NCI-H128 (cell line): ENCODE data around the gene PRSS21.

Source experiments
- DNase-seq: peaks from one replicate; lab custom pipeline; 2025; ENCODE audit not compliant: unreplicated experiment; lab: John Stamatoyannopoulos, UW

PRSS21 gene

GRCh38 chr16:2825049-2825742 is 8.2 kb downstream of the PRSS21 start:
- no peak for DNase-seq

- DNase-seq = no peak
Measured at GRCh38 chr16:2825906-2826305, 8.9 kb downstream of the PRSS21 start.

- DNase-seq = no peak
Measured at GRCh38 chr16:2826591-2827373, 9.7 kb downstream of the PRSS21 start.

GRCh38 chr16:2827374-2827791 is 10.3 kb downstream of the PRSS21 start:
- no peak for DNase-seq

GRCh38 chr16:2827831-2828520 is 10.9 kb downstream of the PRSS21 start:
- no peak for DNase-seq

GRCh38 chr16:2828521-2828840 is 11.4 kb downstream of the PRSS21 start:
- no peak for DNase-seq

GRCh38 chr16:2828876-2829430 is 11.9 kb downstream of the PRSS21 start:
- no peak for DNase-seq

GRCh38 chr16:2829501-2830354 is 12.7 kb downstream of the PRSS21 start, which contains the start of gene ZG16B:
TSS of gene ZG16B (plus strand) at chr16:2830303. CDS start at chr16:2830442, 139 bp downstream.
- no peak for DNase-seq

GRCh38 chr16:2830355-2830695 is 13.3 kb downstream of the PRSS21 start:
- DNase-seq = no peak

GRCh38 chr16:2831203-2831602 is 14.2 kb downstream of the PRSS21 start:
- no peak for DNase-seq

GRCh38 chr16:2833776-2834175 is 16.7 kb downstream of the PRSS21 start:
- DNase-seq = no peak

- DNase-seq = no peak
Measured at GRCh38 chr16:2834968-2835367, 17.9 kb downstream of the PRSS21 start.

- no peak for DNase-seq
Measured at GRCh38 chr16:2835638-2836493, 18.8 kb downstream of the PRSS21 start.

GRCh38 chr16:2836646-2837508 is 19.8 kb downstream of the PRSS21 start:
- DNase-seq = no peak

- DNase-seq = peak; percentile 10
Measured at GRCh38 chr16:2838928-2839327, 21.9 kb downstream of the PRSS21 start.

- DNase-seq = no peak
Measured at GRCh38 chr16:2839650-2840450, 22.8 kb downstream of the PRSS21 start.

GRCh38 chr16:2840914-2841313 is 23.9 kb downstream of the PRSS21 start:
- no peak for DNase-seq
